NCI-H146 treated with DMSO at 0.1 percent for 48 hours (cell line): ENCODE results near the gene THBS3.
A peak's percentile ranks its signal among the peaks of the same experiment; 100 is the strongest.
"Not testable (repeated sequence)": the region's sequence is repeated elsewhere in the genome, so short reads cannot be mapped to it uniquely, and the experiment has no call there.

ENCODE experiments used
- DNase-seq: peaks from one replicate; lab custom pipeline; 2025; ENCODE audit not compliant: unreplicated experiment; lab: John Stamatoyannopoulos, UW

The THBS3 gene

GRCh38 chr1:155208541-155209311, 1.0 kb upstream of the THBS3 start, which contains the start of gene MTX1:
MTX1 (plus strand) TSS chr1:155208695; CDS start chr1:155208805, 110 bp downstream.
- peak; percentile 67 for DNase-seq

- peak; percentile 68 for DNase-seq
Observed at GRCh38 chr1:155206891-155207805, 549 bp downstream of the THBS3 start.

- no peak for DNase-seq
Observed at GRCh38 chr1:155205969-155206593, 1.6 kb downstream of the THBS3 start.

- DNase-seq, result no peak
Observed at GRCh38 chr1:155205035-155205434, 2.7 kb downstream of the THBS3 start.

GRCh38 chr1:155202731-155203515, 4.8 kb downstream of the THBS3 start:
- no peak for DNase-seq

GRCh38 chr1:155202198-155202597, 5.5 kb downstream of the THBS3 start:
- DNase-seq, result no peak

- no peak for DNase-seq
Observed at GRCh38 chr1:155200920-155201319, 6.8 kb downstream of the THBS3 start.

- no peak for DNase-seq
Observed at GRCh38 chr1:155199792-155200191, 7.9 kb downstream of the THBS3 start.

GRCh38 chr1:155198547-155198906, 9.2 kb downstream of the THBS3 start:
- DNase-seq, result no peak

GRCh38 chr1:155197901-155198546, 9.7 kb downstream of the THBS3 start:
- no peak for DNase-seq

- no peak for DNase-seq
Observed at GRCh38 chr1:155196893-155197638, 10.6 kb downstream of the THBS3 start.

GRCh38 chr1:155196103-155196892, 11.4 kb downstream of the THBS3 start:
- DNase-seq, result no peak

- DNase-seq, result no peak
Observed at GRCh38 chr1:155195201-155196102, 12.2 kb downstream of the THBS3 start.

- not testable (repeated sequence) for DNase-seq
Observed at GRCh38 chr1:155193991-155194240, 13.8 kb downstream of the THBS3 start.

GRCh38 chr1:155193275-155193990, 14.3 kb downstream of the THBS3 start:
- DNase-seq, result peak; percentile 85

GRCh38 chr1:155192346-155193274, 15.1 kb downstream of the THBS3 start:
- DNase-seq, result peak; percentile 55
